Measurements from ENCODE around the gene MRLN.
"Not testable (repeated sequence)": the region's sequence is repeated elsewhere in the genome, so short reads cannot be mapped to it uniquely, and the experiment has no call there.

MRLN gene

DNA sequence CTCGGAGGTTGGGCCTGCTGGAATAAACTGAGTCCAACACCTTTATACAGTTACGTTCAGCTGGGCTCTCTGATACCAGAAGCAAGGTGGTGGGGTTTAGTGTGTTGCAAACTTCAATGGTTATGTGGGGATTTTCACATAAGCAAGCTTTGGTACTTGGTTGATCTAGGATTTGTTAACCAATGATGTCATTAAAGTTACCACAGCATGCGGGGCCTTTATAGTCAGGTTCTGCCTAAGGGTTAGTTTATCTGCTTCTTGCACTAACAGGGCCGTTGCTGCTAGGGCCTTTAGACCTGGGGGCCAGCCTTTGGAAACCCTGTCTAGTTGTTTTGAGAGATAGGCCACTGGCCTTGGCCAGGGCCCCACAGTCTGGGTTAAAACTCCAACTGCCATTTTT, 24.1 kb downstream of the MRLN start:
- not testable (repeated sequence) for H3K9me3 Mint-ChIP-seq, H3K4me1 Mint-ChIP-seq, H3K36me3 Mint-ChIP-seq, H3K27me3 Mint-ChIP-seq, H3K27ac Mint-ChIP-seq, H3K4me3 Mint-ChIP-seq

DNA sequence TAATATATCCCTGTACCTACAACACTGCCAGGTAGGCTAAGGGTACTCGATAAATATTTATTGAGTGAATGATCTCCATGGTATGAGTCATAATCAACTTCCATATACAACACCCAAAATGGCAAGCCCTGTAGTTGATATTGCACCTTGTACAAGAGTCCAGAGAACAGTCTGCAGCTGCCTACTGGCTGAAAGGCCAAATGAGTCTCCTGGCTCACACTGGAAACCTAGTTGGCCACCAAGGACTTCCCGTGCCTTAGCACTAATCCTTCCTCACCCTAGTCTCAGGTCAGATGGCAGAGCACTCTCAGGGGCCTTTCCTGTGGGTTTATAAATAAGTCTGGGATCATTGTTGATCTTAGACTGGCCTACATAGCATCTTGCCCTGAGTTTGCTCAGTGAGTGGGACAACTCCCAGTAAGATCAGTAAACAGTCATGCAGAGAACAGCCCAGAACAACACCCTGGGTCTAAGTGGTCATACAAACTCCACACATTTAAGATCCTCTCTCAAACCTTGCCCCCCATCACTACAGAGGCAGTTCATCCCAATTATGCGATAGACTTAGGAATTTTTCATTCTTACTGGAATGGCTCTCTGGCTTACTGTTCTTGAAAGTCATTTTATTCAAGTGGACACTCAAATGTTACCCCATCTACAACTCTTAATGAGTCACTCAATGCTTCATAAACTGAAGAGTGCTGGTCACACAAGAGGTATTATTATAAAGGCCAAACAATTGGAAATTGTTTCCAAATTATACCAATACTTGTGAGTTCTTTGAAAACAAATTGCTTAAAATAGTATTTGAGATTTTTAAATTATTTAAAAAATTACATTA, 28.9 kb downstream of the MRLN start:
- Mint-ChIP-seq H3K4me3 (no peak overlapping the region), H3K36me3 (no peaks in the 10 kb centered on the region), H3K9me3 (no peaks in the 10 kb centered on the region), H3K27ac (no peak overlapping the region), H3K4me1 (no peaks in the 10 kb centered on the region), H3K27me3 (peaks cover 8% of the 10 kb centered on the region)

DNA sequence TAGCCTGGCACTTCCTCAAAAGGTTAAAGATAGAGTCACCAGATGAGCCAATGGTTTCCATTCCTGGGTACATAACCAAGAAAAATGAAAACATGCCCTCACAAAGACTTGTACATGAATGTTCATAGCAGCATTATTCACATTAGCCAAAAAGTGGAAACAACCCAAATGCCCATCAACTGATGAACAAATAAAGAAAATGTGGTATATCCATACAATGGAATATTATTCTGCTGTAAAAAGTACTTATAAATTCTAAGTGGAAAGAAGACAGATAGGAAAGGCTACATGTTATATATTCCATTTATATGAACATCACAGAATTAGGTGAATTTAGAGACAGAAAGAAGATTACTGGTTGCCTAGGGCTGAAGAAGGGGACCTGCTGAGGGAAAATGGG, 32.9 kb downstream of the MRLN start:
- peaks cover 16% of the 10 kb centered on the region for H3K27me3 Mint-ChIP-seq
- H3K27ac Mint-ChIP-seq, result no peak overlapping the region
- no peaks in the 10 kb centered on the region for H3K9me3 Mint-ChIP-seq
- H3K36me3 Mint-ChIP-seq, result no peaks in the 10 kb centered on the region
- no peaks in the 10 kb centered on the region for H3K4me1 Mint-ChIP-seq
- H3K4me3 Mint-ChIP-seq, result no peak overlapping the region

DNA sequence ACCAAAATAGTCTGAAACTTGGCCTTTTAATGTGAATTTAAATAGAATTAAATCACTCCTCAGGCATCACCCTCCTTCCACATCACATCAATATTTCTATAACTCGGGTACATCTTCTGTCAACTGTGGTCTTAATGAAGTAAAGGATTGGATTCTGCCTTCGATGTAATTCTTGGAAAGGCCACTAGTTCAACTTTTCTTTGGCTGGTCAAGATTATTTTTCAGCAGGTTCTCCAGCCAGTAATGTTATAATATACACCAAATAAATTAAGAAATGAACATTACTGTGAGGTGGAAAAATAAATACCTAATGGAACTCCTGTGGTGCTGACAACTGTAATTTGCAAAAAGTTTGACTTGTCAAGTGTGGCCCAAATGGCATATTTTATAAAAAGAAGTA, 33.9 kb downstream of the MRLN start:
- no peak overlapping the region for H3K4me3 Mint-ChIP-seq
- H3K27me3 Mint-ChIP-seq, result peaks cover 18% of the 10 kb centered on the region
- no peaks in the 10 kb centered on the region for H3K9me3 Mint-ChIP-seq
- no peak overlapping the region for H3K27ac Mint-ChIP-seq
- H3K4me1 Mint-ChIP-seq, result no peaks in the 10 kb centered on the region
- H3K36me3 Mint-ChIP-seq, result no peaks in the 10 kb centered on the region

DNA sequence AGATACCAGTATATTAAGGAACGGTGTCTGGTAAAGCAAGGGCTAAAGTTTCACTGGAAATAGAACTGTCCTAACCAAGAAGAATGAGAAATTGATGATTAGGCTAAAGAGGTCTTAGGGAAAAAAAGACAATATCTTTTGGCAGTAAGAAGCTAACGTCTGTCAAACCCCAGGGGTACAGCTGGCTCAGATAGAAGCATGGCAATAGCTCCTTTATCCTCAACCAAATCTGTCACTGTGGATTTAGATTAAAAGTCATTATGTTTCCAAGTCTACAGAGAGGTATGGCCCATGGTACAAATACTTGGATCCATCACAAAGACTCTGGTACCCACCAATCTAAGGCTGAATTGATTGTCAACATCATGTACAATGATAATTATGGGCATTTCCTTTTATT, 35.0 kb downstream of the MRLN start:
- no peak overlapping the region for H3K27ac Mint-ChIP-seq
- H3K27me3 Mint-ChIP-seq, result peaks cover 23% of the 10 kb centered on the region
- H3K4me3 Mint-ChIP-seq, result no peak overlapping the region
- H3K36me3 Mint-ChIP-seq, result no peaks in the 10 kb centered on the region
- H3K4me1 Mint-ChIP-seq, result no peaks in the 10 kb centered on the region
- H3K9me3 Mint-ChIP-seq, result no peaks in the 10 kb centered on the region

DNA sequence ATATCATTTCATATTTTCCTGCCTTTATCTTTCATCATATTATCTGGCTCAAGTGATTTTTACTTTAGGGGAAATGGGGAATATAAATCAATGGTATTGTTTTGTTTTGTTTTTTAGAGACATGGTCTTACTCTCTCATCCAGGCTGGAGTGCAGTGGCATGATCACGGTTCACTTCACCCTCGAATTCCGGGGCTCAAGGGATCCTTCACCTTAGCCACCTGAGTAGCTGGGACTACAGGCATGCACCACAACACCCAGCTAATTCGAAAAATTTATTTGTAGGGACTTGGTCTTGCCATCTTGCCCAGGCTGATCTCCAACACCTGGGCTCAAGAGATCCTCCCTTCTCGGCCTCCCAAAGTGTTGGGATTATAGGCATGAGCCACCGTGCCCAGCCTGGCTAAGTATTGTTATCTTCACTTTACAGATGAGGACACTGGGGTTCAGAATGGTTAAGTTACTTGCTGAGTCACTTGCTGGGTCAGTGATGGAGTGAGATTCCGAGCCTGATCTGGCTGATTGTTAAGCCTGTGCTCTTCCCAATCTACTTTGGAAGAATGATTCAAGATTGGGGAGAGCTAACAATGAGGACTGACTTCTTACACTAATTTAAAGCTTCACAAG, 39.9 kb downstream of the MRLN start:
- Mint-ChIP-seq H3K27ac (no peak overlapping the region), H3K4me1 (peaks cover 4% of the 10 kb centered on the region), H3K9me3 (no peaks in the 10 kb centered on the region), H3K4me3 (no peak overlapping the region), H3K36me3 (no peaks in the 10 kb centered on the region), H3K27me3 (peaks cover 41% of the 10 kb centered on the region)

DNA sequence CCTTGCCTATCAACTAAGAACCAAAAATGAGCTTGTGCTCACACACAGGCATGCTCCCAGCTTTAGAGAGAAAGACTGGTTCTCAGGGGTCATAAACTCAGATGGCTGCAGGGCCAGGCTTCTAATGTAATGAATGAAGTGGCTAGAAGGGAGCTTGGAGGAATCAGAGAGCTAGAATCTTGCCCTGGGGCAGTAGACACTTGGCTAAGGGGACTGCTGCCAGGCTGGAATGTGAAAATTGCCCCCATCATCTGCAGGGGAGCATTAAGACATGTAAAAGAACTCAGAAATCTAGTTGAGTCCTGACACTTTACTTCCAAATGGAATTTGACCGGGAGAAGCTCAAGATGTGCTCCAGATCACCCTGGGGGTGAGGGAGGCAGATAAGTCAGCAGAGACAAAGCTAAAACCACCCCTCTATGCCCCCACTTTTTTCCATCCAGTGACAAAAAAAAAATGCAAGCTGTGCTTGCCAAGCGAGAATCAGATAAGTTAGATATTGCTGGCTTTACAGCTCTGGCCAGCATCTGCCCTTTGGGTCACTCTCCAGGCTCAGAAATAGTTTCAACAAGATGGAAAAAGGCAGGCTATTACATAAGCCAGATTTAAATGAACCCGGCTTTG, 41.3 kb downstream of the MRLN start:
- H3K27ac Mint-ChIP-seq, result no peak overlapping the region
- H3K4me3 Mint-ChIP-seq, result no peak overlapping the region
- H3K4me1 Mint-ChIP-seq, result peaks cover 4% of the 10 kb centered on the region
- no peaks in the 10 kb centered on the region for H3K36me3 Mint-ChIP-seq
- no peaks in the 10 kb centered on the region for H3K9me3 Mint-ChIP-seq
- H3K27me3 Mint-ChIP-seq, result peaks cover 47% of the 10 kb centered on the region

DNA sequence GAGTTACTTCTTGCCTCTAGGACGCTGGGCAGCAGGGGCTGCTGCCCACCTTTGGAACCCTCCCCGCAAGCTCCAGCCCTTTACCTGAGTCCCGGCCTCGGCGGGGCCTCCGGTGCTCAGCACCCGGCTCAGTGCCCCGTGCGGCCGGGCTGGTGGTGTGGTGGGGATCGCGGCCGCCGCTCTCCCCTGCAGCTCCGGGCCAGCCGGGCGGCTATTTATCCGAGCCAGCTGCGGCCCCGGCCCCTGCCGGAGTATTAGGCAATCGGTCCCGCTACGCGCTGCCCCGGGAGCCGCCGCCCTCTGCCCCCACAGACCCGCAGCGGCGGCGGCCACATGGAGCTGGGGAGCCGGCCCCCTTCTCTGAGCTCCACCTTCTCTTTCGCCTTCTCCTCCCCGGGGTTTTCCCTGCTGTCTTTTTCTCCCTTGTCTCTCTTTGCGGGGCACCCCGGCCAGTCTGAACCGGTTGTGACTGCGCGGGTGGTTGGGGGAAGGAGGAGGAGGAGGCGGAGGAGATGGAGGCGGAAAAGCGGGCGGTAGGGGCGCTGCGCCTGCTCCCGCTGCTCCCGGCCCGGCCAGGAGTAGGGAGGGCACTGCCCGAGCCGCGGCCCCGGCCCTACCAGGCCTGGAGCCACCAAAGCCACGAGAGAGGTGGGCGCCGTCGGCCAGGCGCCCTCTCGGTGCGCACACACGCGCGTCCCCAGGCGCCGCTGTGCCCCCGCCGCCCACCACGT, 43.7 kb downstream of the MRLN start, which contains the start of gene SLC16A9:
TSS of gene SLC16A9 (minus strand) at position 456 of the 731 bp plus-strand sequence. CDS start 25,559 bp downstream, outside the sequence.
- Mint-ChIP-seq H3K4me3 (peak within 1 kb of the TSS; percentile 66), H3K9me3 (no peaks in the 10 kb centered on the region), H3K4me1 (peaks cover 4% of the 10 kb centered on the region), H3K27ac (no peak within 1 kb of the TSS), H3K27me3 (peaks cover 46% of the 10 kb centered on the region), H3K36me3 (no peaks in the 10 kb centered on the region)

DNA sequence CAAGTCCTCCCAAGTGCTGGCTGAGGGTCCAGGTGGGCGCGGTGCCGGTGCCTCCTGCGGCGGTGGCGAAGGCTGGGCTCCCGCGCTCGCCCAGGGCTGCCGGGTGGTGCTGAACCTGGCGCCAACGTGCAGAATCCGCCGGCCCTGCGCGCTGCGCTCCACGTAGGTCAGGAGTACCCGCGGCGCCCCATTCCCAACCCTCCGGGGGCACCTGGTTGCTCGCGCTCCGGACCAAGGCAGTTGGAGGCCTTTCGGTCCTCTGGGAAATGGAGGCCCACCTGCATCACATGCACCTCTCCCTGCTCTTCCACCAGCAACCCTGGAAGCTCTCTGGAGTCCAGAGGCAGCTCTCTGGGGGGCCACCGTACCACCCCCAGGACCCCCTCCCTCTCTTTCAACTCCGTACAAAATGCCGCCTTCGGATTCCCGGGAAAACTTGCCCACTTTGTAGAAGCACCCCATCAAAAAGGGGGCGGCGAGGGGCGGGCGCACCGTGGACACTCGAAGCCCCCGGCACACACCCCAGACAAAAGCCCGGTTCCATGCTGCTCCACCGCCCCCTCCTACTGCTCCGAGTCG, 44.4 kb downstream of the MRLN start:
- peaks cover 44% of the 10 kb centered on the region for H3K27me3 Mint-ChIP-seq
- no peak overlapping the region for H3K4me3 Mint-ChIP-seq
- no peaks in the 10 kb centered on the region for H3K9me3 Mint-ChIP-seq
- H3K4me1 Mint-ChIP-seq, result peaks cover 4% of the 10 kb centered on the region
- no peaks in the 10 kb centered on the region for H3K36me3 Mint-ChIP-seq
- no peak overlapping the region for H3K27ac Mint-ChIP-seq

DNA sequence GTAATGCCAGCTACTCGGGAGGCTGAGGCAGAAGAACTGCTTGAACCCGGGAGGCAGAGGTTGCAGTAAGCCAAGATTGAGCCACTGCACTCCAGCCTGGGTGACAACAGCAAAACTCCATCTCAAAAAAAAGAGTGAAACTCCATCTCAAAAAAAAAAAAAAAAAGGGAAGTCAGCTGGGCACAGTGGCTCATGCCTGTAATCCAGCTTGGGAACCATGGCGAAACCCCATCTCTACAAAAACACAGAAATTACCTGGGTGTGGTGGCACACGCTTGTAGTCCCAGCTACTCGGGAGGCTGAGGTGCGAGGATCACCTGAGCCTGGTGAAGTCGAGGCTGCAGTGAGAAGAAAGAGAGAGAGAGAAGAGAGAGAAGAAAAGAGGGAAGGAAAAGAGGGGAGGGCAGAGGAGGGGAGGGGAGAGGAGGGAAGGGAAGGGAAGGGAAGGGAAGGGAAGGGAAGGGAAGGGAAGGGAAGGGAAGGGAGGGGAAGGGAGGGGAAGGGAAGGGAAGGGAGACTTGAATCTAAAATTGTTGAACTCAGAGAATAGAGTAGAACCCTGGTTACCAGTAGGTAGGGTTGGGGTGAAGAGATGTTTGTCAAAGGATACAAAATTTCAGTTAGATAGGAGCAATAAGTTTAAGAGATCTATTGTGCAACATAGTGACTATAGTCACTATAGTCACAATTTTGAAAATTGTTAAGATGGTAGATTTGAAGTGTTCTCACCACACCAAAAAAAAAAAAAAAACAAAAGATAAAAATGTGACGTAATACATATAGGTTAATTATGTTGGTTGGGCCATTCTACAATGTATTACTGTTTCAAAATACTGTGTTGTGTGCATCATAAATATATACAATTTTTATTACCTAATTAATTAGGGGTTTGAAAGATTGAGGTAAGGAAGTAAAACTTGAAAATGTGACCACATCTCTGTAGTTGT, 46.1 kb downstream of the MRLN start:
- Mint-ChIP-seq H3K27me3 (peaks cover 34% of the 10 kb centered on the region), H3K27ac (no peak overlapping the region), H3K9me3 (no peaks in the 10 kb centered on the region), H3K4me1 (peaks cover 4% of the 10 kb centered on the region), H3K4me3 (no peak overlapping the region), H3K36me3 (no peaks in the 10 kb centered on the region)

DNA sequence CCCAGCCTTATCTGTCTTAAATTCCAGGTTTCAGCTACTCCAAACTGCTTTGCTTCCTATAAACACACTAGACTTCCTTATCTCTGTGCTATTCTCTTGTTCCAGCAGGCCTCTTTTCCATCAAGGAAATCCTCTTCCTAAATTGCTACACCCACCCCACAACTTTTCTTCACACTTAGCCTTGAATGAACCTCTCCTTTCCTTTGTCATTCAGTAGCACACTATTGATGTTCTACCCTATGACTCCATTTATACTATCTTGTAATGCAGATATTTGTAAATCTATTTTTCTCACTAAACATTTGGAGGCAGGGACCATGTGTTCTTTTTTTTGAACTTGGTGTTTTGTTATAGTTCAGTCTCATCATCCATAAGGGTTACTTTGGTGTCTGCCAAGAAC, 47.3 kb downstream of the MRLN start:
- no peak overlapping the region for H3K27ac Mint-ChIP-seq
- H3K4me3 Mint-ChIP-seq, result no peak overlapping the region
- no peaks in the 10 kb centered on the region for H3K36me3 Mint-ChIP-seq
- H3K27me3 Mint-ChIP-seq, result peaks cover 28% of the 10 kb centered on the region
- H3K9me3 Mint-ChIP-seq, result no peaks in the 10 kb centered on the region
- peaks cover 4% of the 10 kb centered on the region for H3K4me1 Mint-ChIP-seq

DNA sequence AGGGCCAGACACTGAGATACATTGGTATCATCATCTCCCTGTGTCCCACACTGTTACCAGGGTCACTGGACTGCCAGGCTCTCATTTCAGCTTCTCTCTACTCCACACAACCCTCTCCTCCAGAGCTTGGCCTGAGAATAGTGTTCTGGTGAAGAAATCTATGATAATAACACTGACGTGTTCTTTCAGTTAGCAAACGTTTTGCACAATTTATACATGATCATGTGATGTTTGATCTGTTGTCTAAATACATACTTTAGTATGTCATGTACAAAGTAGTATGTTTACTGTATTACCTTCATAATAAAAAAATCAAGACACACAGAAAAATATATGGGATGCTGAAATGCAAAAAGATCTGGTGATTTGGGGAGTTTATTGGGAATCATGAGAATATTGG, 48.6 kb downstream of the MRLN start:
- H3K27me3 Mint-ChIP-seq, result peaks cover 22% of the 10 kb centered on the region
- no peak overlapping the region for H3K27ac Mint-ChIP-seq
- H3K4me3 Mint-ChIP-seq, result no peak overlapping the region
- H3K9me3 Mint-ChIP-seq, result no peaks in the 10 kb centered on the region
- H3K4me1 Mint-ChIP-seq, result no peaks in the 10 kb centered on the region
- no peaks in the 10 kb centered on the region for H3K36me3 Mint-ChIP-seq

DNA sequence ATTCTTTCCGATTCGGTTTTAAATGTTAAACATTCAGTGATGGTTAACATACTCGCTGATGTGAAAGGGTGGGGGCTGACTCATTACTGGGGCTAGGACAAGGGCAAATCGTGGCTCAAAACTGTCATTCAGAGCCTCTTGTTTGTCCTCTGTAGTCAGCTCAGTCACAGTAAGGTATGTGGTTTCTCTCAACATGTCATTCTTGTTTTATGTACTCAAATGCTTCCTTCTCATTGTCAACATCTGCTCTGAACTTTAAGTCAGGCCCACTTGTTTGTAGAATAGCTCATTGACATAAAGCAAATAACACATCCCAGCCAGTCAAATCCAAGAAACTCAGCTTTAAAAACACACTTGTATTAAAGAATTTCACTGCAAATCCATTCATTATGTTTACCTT, 50.9 kb downstream of the MRLN start:
- no peak overlapping the region for H3K4me3 Mint-ChIP-seq
- no peaks in the 10 kb centered on the region for H3K4me1 Mint-ChIP-seq
- H3K27ac Mint-ChIP-seq, result no peak overlapping the region
- no peaks in the 10 kb centered on the region for H3K9me3 Mint-ChIP-seq
- peaks cover 17% of the 10 kb centered on the region for H3K27me3 Mint-ChIP-seq
- no peaks in the 10 kb centered on the region for H3K36me3 Mint-ChIP-seq

DNA sequence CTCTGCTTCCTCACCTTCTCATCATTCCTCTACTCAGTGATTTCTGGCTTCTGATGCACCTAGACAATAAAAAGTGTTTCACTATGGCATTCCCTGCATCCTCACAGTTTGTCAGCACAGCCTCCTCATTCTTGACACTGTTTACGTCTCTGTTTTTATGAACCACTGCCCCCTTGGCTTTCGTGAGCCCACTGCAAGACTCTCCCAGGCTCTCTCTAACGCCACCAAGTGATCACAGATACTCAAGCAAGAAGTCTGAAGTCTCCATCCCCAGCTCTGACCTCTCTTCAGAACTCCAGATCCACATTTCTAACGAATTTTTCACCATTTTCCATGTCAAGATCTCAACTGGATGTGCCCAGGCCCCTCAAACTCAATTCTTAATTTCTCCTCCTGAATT, 52.5 kb downstream of the MRLN start:
- no peaks in the 10 kb centered on the region for H3K4me1 Mint-ChIP-seq
- H3K36me3 Mint-ChIP-seq, result no peaks in the 10 kb centered on the region
- no peak overlapping the region for H3K27ac Mint-ChIP-seq
- no peak overlapping the region for H3K4me3 Mint-ChIP-seq
- H3K27me3 Mint-ChIP-seq, result peaks cover 9% of the 10 kb centered on the region
- H3K9me3 Mint-ChIP-seq, result no peaks in the 10 kb centered on the region
